Measurements from ENCODE around the gene FGFR2.

Gene FGFR2

DNA sequence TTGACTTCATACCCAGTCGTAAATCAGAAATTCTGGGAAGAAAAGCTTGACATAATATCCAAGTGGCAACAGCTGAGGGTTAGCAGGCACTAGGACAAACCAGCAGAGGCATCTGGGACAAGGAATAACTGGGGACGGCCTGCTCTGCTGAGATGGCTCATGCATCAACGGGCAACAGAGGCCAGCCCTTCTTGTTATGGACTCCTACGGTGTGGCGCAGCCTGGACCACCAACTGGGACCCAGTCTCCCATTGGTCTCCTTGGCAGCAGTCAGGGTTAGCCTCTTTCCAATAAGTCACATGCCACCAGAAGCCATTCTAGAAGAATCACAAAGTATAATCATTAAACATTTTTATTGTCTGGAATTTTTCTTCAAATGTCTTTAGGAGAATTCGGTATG lies 15.0 kb downstream of the FGFR2 start:
- in situ Hi-C loops (cut with MboI; ENCODE audit: low pct_unique_long_range_greater_than_20kb, low sequenced_read_pairs, unreplicated experiment): no loop called here
- DNase-seq (ENCODE audit: low spot score): no peak
- TF ChIP-seq, protein P1, sequence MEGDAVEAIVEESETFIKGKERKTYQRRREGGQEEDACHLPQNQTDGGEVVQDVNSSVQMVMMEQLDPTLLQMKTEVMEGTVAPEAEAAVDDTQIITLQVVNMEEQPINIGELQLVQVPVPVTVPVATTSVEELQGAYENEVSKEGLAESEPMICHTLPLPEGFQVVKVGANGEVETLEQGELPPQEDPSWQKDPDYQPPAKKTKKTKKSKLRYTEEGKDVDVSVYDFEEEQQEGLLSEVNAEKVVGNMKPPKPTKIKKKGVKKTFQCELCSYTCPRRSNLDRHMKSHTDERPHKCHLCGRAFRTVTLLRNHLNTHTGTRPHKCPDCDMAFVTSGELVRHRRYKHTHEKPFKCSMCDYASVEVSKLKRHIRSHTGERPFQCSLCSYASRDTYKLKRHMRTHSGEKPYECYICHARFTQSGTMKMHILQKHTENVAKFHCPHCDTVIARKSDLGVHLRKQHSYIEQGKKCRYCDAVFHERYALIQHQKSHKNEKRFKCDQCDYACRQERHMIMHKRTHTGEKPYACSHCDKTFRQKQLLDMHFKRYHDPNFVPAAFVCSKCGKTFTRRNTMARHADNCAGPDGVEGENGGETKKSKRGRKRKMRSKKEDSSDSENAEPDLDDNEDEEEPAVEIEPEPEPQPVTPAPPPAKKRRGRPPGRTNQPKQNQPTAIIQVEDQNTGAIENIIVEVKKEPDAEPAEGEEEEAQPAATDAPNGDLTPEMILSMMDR (IDR thresholded peaks at IDR 0.05; ENCODE audit: extremely low read depth, insufficient read depth, missing control alignments): no peak

GRCh38 chr10:121580276-121581116 lies 17.7 kb downstream of the FGFR2 start:
- in situ Hi-C loops (cut with MboI; ENCODE audit: low pct_unique_long_range_greater_than_20kb, low sequenced_read_pairs, unreplicated experiment): no loop called here
- no peak for DNase-seq (ENCODE audit: low spot score)
- TF ChIP-seq, protein P1 (IDR thresholded peaks at IDR 0.05; ENCODE audit: extremely low read depth, insufficient read depth, missing control alignments): no peak

GRCh38 chr10:121579656-121580055 lies 18.6 kb downstream of the FGFR2 start:
- no peak for DNase-seq (ENCODE audit: low spot score)
- in situ Hi-C loops (cut with MboI; ENCODE audit: low pct_unique_long_range_greater_than_20kb, low sequenced_read_pairs, unreplicated experiment): no loop called here
- TF ChIP-seq, protein P1 (IDR thresholded peaks at IDR 0.05; ENCODE audit: extremely low read depth, insufficient read depth, missing control alignments): no peak

GRCh38 chr10:121578965-121579364 lies 19.3 kb downstream of the FGFR2 start:
- in situ Hi-C loops (cut with MboI; ENCODE audit: low pct_unique_long_range_greater_than_20kb, low sequenced_read_pairs, unreplicated experiment): no loop called here
- TF ChIP-seq, protein P1 (IDR thresholded peaks at IDR 0.05; ENCODE audit: extremely low read depth, insufficient read depth, missing control alignments): no peak

GRCh38 chr10:121578298-121578697 lies 19.9 kb downstream of the FGFR2 start:
- no peak for DNase-seq (ENCODE audit: low spot score)
- TF ChIP-seq, protein P1 (IDR thresholded peaks at IDR 0.05; ENCODE audit: extremely low read depth, insufficient read depth, missing control alignments): no peak
- in situ Hi-C loops (cut with MboI; ENCODE audit: low pct_unique_long_range_greater_than_20kb, low sequenced_read_pairs, unreplicated experiment): no loop called here

More at GRCh38 chr10:121578965-121579364, 19.3 kb downstream of the FGFR2 start:
- DNase-seq (ENCODE audit: low spot score): no peak

DNA sequence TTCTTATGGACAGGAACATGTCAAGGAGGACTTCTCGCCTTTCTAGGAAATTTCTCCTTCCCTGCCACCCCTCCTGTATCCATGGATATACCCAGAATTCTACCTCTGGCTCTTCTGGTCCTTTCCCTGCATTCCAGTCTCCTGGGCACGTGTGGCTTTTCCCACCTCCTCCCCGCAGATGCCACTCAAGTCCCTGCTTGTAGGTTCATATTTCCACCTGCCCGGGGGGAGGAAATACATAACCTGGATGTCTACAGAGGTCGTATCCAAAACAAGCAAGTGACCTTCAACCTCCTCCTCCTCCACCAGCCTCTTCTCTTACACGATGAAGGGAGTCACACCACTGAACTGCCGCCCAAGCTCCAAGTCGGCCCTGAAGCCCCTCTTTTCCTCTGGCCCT lies 20.7 kb downstream of the FGFR2 start:
- TF ChIP-seq, protein P1 (IDR thresholded peaks at IDR 0.05; ENCODE audit: extremely low read depth, insufficient read depth, missing control alignments): no peak
- in situ Hi-C loops (cut with MboI; ENCODE audit: low pct_unique_long_range_greater_than_20kb, low sequenced_read_pairs, unreplicated experiment): no loop called here

More for the DNA sequence above, 20.7 kb downstream of the FGFR2 start:
- DNase-seq (ENCODE audit: low spot score): no peak

Data from GM13977 (cell line).